Mesenchymal stem cell (in vitro differentiated cells and primary cell): ENCODE data around the gene MSMP.

Source experiments
- DNase-seq: peaks from one replicate; pipeline ENCODE4 v3.0.0-alpha.2; 2013
- H2AFZ ChIP-seq: one replicate; pipeline ENCODE4 v1.6.1; 2013; ENCODE audit warnings: low read depth, mild to moderate bottlenecking, control low read depth, inconsistent platforms, low read length, moderate library complexity
- H2AK5ac ChIP-seq: 2 replicates; pipeline ENCODE4 v1.6.1; 2013; ENCODE audit warnings: low read length, moderate library complexity, mild to moderate bottlenecking, inconsistent platforms; ENCODE audit not compliant: severe bottlenecking
- H2BK120ac ChIP-seq: one replicate; pipeline ENCODE4 v1.6.1; 2013; ENCODE audit warnings: low read depth, mild to moderate bottlenecking, inconsistent platforms, low read length, moderate library complexity
- H2BK12ac ChIP-seq, 2 experiments: one replicate each; pipeline ENCODE4 v1.6.1; 2013; ENCODE audit warnings: inconsistent platforms in 2 of 2, low read length in 2 of 2, mild to moderate bottlenecking in 2 of 2, moderate library complexity in 2 of 2, control low read depth in 1 of 2
- H2BK15ac ChIP-seq: one replicate; pipeline ENCODE4 v1.6.1; 2013; ENCODE audit warnings: mild to moderate bottlenecking, low read depth, inconsistent platforms; ENCODE audit not compliant: poor library complexity, severe bottlenecking
- H2BK5ac ChIP-seq: 2 replicates; pipeline ENCODE4 v1.6.1; 2013; ENCODE audit warnings: low read depth, mild to moderate bottlenecking, low read length, control low read depth, inconsistent platforms; ENCODE audit not compliant: poor library complexity, severe bottlenecking
- H3K14ac ChIP-seq, 2 experiments: one replicate each; pipeline ENCODE4 v1.6.1; 2013; ENCODE audit warnings: inconsistent platforms in 2 of 2, low read length in 2 of 2, control low read depth in 1 of 2, mild to moderate bottlenecking in 1 of 2, moderate library complexity in 1 of 2
- H3K18ac ChIP-seq, 2 experiments: one replicate each; pipeline ENCODE4 v1.6.1; 2013; ENCODE audit warnings: inconsistent platforms in 2 of 2, low read length in 2 of 2, control low read depth in 1 of 2, low read depth in 1 of 2, mild to moderate bottlenecking in 1 of 2
- H3K23ac ChIP-seq, 2 experiments: one replicate each; pipeline ENCODE4 v1.6.1; 2013; ENCODE audit warnings: inconsistent platforms in 2 of 2, low read length in 2 of 2, mild to moderate bottlenecking in 2 of 2, moderate library complexity in 2 of 2, control low read depth in 1 of 2
- H3K27ac ChIP-seq: 2 replicates; pipeline ENCODE4 v1.5.1; 2013; ENCODE audit warnings: mild to moderate bottlenecking, moderate library complexity, low read length, control low read depth, inconsistent platforms; ENCODE audit not compliant: poor library complexity, severe bottlenecking
- H3K27me3 ChIP-seq, 2 experiments: 2 replicates each; pipeline versions ENCODE4 v1.6.1 to v1.7.0; 2013; ENCODE audit warnings: low read length in 2 of 2, mild to moderate bottlenecking in 2 of 2, moderate library complexity in 2 of 2, control low read depth in 1 of 2, inconsistent platforms in 1 of 2; ENCODE audit not compliant: control insufficient read depth in 1 of 2, insufficient read depth in 1 of 2
- H3K36me3 ChIP-seq, 2 experiments: 2 replicates each; pipeline versions ENCODE4 v1.6.1 to v1.7.0; 2013; ENCODE audit warnings: low read length in 2 of 2, control low read depth in 1 of 2, inconsistent platforms in 1 of 2, low read depth in 1 of 2, mild to moderate bottlenecking in 1 of 2; ENCODE audit not compliant: insufficient read depth in 2 of 2, control insufficient read depth in 1 of 2
- H3K4ac ChIP-seq, 2 experiments: one replicate each; pipeline ENCODE4 v1.6.1; 2013; ENCODE audit warnings: inconsistent platforms in 2 of 2, low read length in 2 of 2, mild to moderate bottlenecking in 2 of 2, moderate library complexity in 2 of 2, control low read depth in 1 of 2, low read depth in 1 of 2
- H3K4me1 ChIP-seq: 2 replicates; pipeline ENCODE4 v1.6.1; 2013; ENCODE audit warnings: low read depth, low read length, control low read depth; ENCODE audit not compliant: control insufficient read depth, insufficient read depth
- H3K4me2 ChIP-seq: 2 replicates; pipeline ENCODE4 v1.6.1; 2013; ENCODE audit warnings: low read length, mild to moderate bottlenecking, inconsistent platforms; ENCODE audit not compliant: poor library complexity, severe bottlenecking
- H3K4me3 ChIP-seq, 2 experiments: 2 replicates each; pipeline versions ENCODE4 v1.5.1 to v1.7.0; 2013; ENCODE audit warnings: low read length in 2 of 2, mild to moderate bottlenecking in 2 of 2, control low read depth in 1 of 2, low read depth in 1 of 2; ENCODE audit not compliant: insufficient read depth in 1 of 2
- H3K79me1 ChIP-seq: replicated peaks from 2 replicates; pipeline ENCODE4 v1.6.1; 2013; ENCODE audit warnings: mild to moderate bottlenecking, control low read depth, low read length, inconsistent platforms; ENCODE audit not compliant: poor library complexity, severe bottlenecking
- H3K9ac ChIP-seq: 2 replicates; pipeline ENCODE4 v1.7.0; 2013; ENCODE audit warnings: mild to moderate bottlenecking, low read length, moderate library complexity
- H3K9me3 ChIP-seq: 2 replicates; pipeline ENCODE4 v1.7.0; 2013; ENCODE audit warnings: mild to moderate bottlenecking, low read length; ENCODE audit not compliant: control insufficient read depth
- H4K8ac ChIP-seq: one replicate; pipeline ENCODE4 v1.6.1; 2013; ENCODE audit warnings: inconsistent platforms, mild to moderate bottlenecking, low read length, moderate library complexity
- H4K91ac ChIP-seq: one replicate; pipeline ENCODE4 v1.6.1; 2013; ENCODE audit warnings: mild to moderate bottlenecking, low read length, inconsistent platforms
- WGBS: methylation state at CpG from one replicate; pipeline ENCODE4 v1.1.7; 2013; ENCODE audit warnings: mixed read lengths; 5-methylcytosine and 5-hydroxymethylcytosine counted together

MSMP gene

GRCh38 chr9:35723426-35723825 lies 30.6 kb downstream of the MSMP start:
- 100% methylated on average over 1 of the region's 2 CpGs for WGBS
- Histone ChIP-seq H3K14ac (no peak overlapping the region), H3K27ac (no peak overlapping the region), H3K23ac (no peak overlapping the region), H2BK120ac (no peak overlapping the region), H3K36me3 (peaks cover 60 to 76% of the 10 kb centered on the region in 2 experiments), H3K4me1 (peaks cover 12% of the 10 kb centered on the region), H2AK5ac (no peak overlapping the region), H3K9me3 (no peaks in the 10 kb centered on the region), H3K4me2 (no peak overlapping the region), H3K4me3 (no peak overlapping the region), H3K4ac (no peak overlapping the region), H2BK15ac (no peak overlapping the region), H4K8ac (no peak overlapping the region), H4K91ac (no peak overlapping the region), H2AFZ (no peak overlapping the region), H3K27me3 (no peaks in the 10 kb centered on the region), H3K79me1 (peaks cover 43% of the 10 kb centered on the region), H2BK12ac (no peak overlapping the region), H3K9ac (no peak overlapping the region), H3K18ac (no peak overlapping the region), H2BK5ac (no peak overlapping the region)
- DNase-seq, result no peak

GRCh38 chr9:35719546-35719945 lies 34.5 kb downstream of the MSMP start:
- Histone ChIP-seq H3K18ac (no peak overlapping the region), H3K14ac (no peak overlapping the region), H3K27ac (no peak overlapping the region), H3K4me2 (no peak overlapping the region), H3K9me3 (no peaks in the 10 kb centered on the region), H2BK15ac (peak overlapping the region; percentile 12), H2AK5ac (no peak overlapping the region), H3K4me1 (peaks cover 7% of the 10 kb centered on the region), H2BK12ac (no peak overlapping the region), H2BK120ac (no peak overlapping the region), H3K9ac (peak overlapping the region; percentile 45), H2BK5ac (no peak overlapping the region), H2AFZ (no peak overlapping the region), H3K23ac (no peak overlapping the region), H4K8ac (no peak overlapping the region), H3K36me3 (peaks cover 81 to 100% of the 10 kb centered on the region in 2 experiments), H3K27me3 (no peaks in the 10 kb centered on the region), H3K79me1 (peaks cover 61% of the 10 kb centered on the region), H3K4me3 (no peak overlapping the region), H3K4ac (no peak overlapping the region), H4K91ac (no peak overlapping the region)
- 99% methylated on average over 4 of the region's 4 CpGs for WGBS
- DNase-seq, result no peak

- no peaks in the 10 kb centered on the region for H3K9me3 ChIP-seq
- H3K14ac ChIP-seq, result no peak overlapping the region
- no peak overlapping the region for H3K27ac ChIP-seq
- no peak overlapping the region for H2AFZ ChIP-seq
- no peak overlapping the region for H3K4me2 ChIP-seq
- H3K79me1 ChIP-seq, result peaks cover 64% of the 10 kb centered on the region
- H3K4me3 ChIP-seq, result no peak overlapping the region
- H3K4ac ChIP-seq, result no peak overlapping the region
- peak overlapping the region; percentile 12 for H2BK15ac ChIP-seq
- no peaks in the 10 kb centered on the region for H3K27me3 ChIP-seq
- H3K36me3 ChIP-seq, result peaks cover 82 to 100% of the 10 kb centered on the region in 2 experiments
- 96% methylated on average over 15 of the region's 15 CpGs for WGBS
- no peak overlapping the region for H3K18ac ChIP-seq
- H4K91ac ChIP-seq, result no peak overlapping the region
- peak overlapping the region; percentile 38 for H4K8ac ChIP-seq
- no peak overlapping the region for H3K23ac ChIP-seq
- peaks cover 7% of the 10 kb centered on the region for H3K4me1 ChIP-seq
- no peak overlapping the region for H2AK5ac ChIP-seq
- no peak overlapping the region for H2BK5ac ChIP-seq
- no peak overlapping the region for H2BK12ac ChIP-seq
- H3K9ac ChIP-seq, result peak overlapping the region; percentile 45
- H2BK120ac ChIP-seq, result no peak overlapping the region
- DNase-seq, result no peak
Measured at GRCh38 chr9:35718721-35719511, 35.2 kb downstream of the MSMP start.

GRCh38 chr9:35717132-35717870 lies 36.8 kb downstream of the MSMP start:
- Histone ChIP-seq H3K79me1 (peaks cover 61% of the 10 kb centered on the region), H3K4me3 (no peak overlapping the region), H2BK120ac (no peak overlapping the region), H2BK15ac (no peak overlapping the region), H3K4me1 (peaks cover 7% of the 10 kb centered on the region), H3K18ac (no peak overlapping the region), H3K4ac (no peak overlapping the region), H3K9ac (no peak overlapping the region), H2AK5ac (no peak overlapping the region), H3K23ac (no peak overlapping the region), H3K14ac (no peak overlapping the region), H3K27ac (no peak overlapping the region), H4K91ac (no peak overlapping the region), H3K36me3 (peaks cover 83 to 98% of the 10 kb centered on the region in 2 experiments), H3K9me3 (no peaks in the 10 kb centered on the region), H3K4me2 (no peak overlapping the region), H2BK12ac (no peak overlapping the region), H4K8ac (peak overlapping the region; percentile 54), H3K27me3 (no peaks in the 10 kb centered on the region), H2BK5ac (no peak overlapping the region), H2AFZ (no peak overlapping the region)
- no peak for DNase-seq
- 95% methylated on average over 14 of the region's 14 CpGs for WGBS
